Mesangial cell (primary cell): Measurements from ENCODE around the gene TMA7. TPM values are rescaled to one million over a fixed set of nuclear protein-coding genes. Genes with fewer than 3 reads are reported as not detected.

Experiments used
- total RNA-seq: library from RNA; depleted of rRNA; stranded (reverse); fragments of >200 nt; gene quantifications from 2 replicates; pipeline ENCODE4 v1.2.3, GENCODE V29; 2015

Gene TMA7
- total RNA-seq: 77.1 and 221 TPM in 2 replicates

DNA sequence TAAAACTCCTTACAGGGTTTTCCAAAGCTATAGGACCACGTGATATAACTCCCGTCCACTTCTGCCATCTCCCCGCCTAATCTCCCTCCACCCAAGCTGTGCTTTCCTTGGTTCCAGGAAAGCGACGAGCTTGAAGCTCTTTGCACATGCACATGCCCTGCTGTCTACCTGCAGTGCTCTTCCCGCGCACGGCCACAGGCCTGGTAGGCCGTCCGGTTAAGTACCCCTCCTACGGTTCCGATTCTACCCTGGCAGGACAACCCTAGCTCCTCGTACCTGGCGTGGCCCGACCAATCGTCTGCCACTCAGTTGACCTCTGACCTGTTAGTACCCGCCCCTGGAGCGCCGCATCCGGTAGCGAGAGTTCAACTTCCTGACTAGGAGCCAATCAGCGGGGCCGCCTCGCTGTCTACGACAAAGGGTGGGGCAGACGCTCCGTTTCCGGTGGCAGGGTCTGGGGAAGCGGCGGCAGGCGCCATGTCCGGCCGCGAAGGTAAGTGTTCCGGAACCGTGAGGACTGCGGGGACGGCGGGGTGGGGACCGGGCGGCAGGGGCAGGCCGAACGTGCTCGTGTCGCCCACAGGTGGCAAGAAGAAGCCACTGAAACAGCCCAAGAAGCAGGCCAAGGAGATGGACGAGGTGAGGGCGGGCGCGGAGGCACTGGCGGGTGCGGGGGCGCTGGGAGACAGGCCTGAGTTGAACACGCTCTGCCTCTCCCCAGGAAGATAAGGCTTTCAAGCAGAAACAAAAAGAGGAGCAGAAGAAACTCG lies at the start of gene TMA7, which contains the start of gene CCDC51:
Gene TMA7 (plus strand): TSS at position 438 of the 770 bp plus-strand sequence. CDS start 40 bp downstream, at position 478.
Gene CCDC51 (minus strand): TSS at position 300 of the 770 bp plus-strand sequence. CDS start 4,991 bp downstream, outside the sequence.

DNA sequence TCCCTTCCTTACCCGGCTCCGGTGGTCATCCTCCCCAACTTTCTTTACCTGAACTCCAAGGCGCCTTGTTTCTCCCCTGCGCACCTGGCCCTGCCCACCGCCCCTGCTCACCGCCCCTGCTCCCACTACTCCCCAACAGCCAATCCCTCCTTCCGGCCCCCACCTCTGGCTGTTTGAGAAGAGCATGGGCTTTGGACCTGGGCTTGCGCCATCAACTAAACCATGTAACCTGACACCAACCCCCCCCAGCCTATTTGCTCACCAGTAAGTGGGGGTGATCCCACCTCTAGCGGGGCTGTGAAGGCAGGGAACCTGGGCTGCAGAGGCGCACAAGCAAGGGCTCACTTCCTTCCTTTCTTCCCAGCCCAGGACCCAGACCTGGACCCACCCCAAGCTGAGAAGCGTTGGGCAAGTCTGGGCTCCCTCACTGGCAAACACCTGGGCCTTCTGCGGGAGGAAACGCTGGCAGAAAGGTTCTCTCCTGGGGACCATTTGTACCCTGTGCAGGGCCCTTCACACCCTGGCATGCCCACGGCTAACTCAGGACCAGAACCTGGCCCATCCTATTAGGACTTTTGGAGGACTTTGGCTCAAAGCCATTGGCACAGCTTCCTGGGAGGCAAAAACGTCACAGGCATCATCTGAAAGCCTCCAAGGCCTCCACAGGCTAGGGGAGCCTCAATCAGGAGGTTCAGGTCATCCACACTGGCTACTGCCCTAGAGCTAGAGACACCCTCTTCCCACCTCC lies 9.9 kb upstream of the TMA7 start, which contains the start of gene PLXNB1:
Gene PLXNB1 (minus strand): TSS at position 127 of the 748 bp plus-strand sequence. CDS start 5,475 bp downstream, outside the sequence.

DNA sequence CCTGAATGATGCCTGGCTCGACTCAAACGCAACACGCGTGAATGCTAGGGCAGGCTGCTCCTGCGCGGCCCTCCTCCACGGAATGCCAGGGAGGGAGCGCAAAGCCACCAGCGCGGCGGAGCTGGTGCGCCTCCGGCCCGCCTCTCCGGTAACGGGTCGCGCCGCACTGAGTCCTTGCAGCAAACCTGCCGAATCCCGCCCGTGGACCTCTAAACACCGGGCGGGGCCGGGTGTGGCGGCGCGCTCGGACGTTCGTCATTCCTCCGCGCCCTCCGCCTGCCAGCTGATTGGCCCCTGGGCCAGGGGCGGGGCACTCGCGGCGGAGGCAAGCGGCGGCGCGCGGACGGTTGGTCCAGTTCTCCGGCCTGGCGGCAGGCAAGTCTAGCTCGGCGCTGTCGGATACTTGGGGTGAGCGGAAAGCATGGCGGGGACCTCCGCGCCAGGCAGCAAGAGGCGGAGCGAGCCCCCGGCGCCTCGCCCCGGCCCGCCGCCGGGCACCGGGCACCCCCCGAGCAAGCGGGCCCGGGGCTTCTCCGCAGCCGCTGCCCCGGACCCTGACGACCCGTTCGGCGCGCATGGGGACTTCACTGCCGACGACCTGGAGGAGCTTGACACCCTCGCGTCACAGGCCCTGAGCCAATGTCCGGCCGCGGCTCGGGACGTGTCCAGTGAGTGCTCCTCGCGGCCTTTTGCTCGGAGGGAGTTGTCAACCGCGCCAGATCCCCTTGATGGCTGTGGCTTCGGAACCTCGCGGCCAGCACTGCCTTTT lies 6.6 kb downstream of the TMA7 start, which contains the start of gene ATRIP:
Gene ATRIP (plus strand): TSS at position 313 of the 769 bp plus-strand sequence. CDS start 109 bp downstream, at position 422.

Other genes with a start within 250 kb of the TMA7 start
- not detected in 2 replicates for gene CAMP, start 216.8 kb upstream of the TMA7 start, total RNA-seq
- gene ZNF589, start 199.2 kb upstream of the TMA7 start, total RNA-seq: 2.6 and 3.3 TPM in 2 replicates
- gene NME6, start 138.9 kb upstream of the TMA7 start, total RNA-seq: 27.2 and 28.9 TPM in 2 replicates
- gene SPINK8, start 106.6 kb upstream of the TMA7 start, total RNA-seq: not detected in 2 replicates
- 0.25 TPM in 1 of 2 replicates, not detected in the other for gene FBXW12, start 68.0 kb upstream of the TMA7 start, total RNA-seq
- gene PLXNB1, start 10.2 kb upstream of the TMA7 start, total RNA-seq: 55.9 and 190 TPM in 2 replicates
- 19.9 and 26.2 TPM in 2 replicates for gene CCDC51, start 138 bp upstream of the TMA7 start, total RNA-seq
- gene ATRIP, start 6.5 kb downstream of the TMA7 start, total RNA-seq: 5.5 and 11.2 TPM in 2 replicates
- gene SHISA5, start 63.9 kb downstream of the TMA7 start, total RNA-seq: 190 and 243 TPM in 2 replicates
- gene PFKFB4, start 116.5 kb downstream of the TMA7 start, total RNA-seq: 7.1 and 7.5 TPM in 2 replicates
- gene UCN2, start 123.5 kb downstream of the TMA7 start, total RNA-seq: 8.4 and 9.9 TPM in 2 replicates
- 122 and 146 TPM in 2 replicates for gene COL7A1, start 155.1 kb downstream of the TMA7 start, total RNA-seq
- gene UQCRC1, start 169.4 kb downstream of the TMA7 start, total RNA-seq: 349 and 382 TPM in 2 replicates
- gene TMEM89, start 181.5 kb downstream of the TMA7 start, total RNA-seq: not detected in 2 replicates
- gene SLC26A6, start 195.2 kb downstream of the TMA7 start, total RNA-seq: 28.2 and 29.3 TPM in 2 replicates
- 1.1 and 3.8 TPM in 2 replicates for gene CELSR3, start 222.6 kb downstream of the TMA7 start, total RNA-seq
- 20.5 and 24.4 TPM in 2 replicates for gene NCKIPSD, start 245.7 kb downstream of the TMA7 start, total RNA-seq